ENCODE data around the gene SC5D. TPM values are rescaled to one million over a fixed set of nuclear protein-coding genes. Genes with fewer than 3 reads are reported as not detected.

Gene SC5D
- total RNA-seq: 35.2 and 40.4 TPM in 2 replicates

GRCh38 chr11:121292495-121293287, at the start of gene SC5D:
Gene SC5D (plus strand): TSS chr11:121292771. CDS start chr11:121303376, 10,605 bp downstream.
- H3K27ac Mint-ChIP-seq: peak within 1 kb of the TSS; percentile 97
- DNase-seq (peak; percentile 94), ATAC-seq (ENCODE audit: low read depth) (peak; percentile 85)
- H3K4me1 Mint-ChIP-seq: peaks cover 50% of the 10 kb centered on the region
- H3K36me3 Mint-ChIP-seq (ENCODE audit: low read depth): peaks cover 36% of the 10 kb centered on the region
- no peaks in the 10 kb centered on the region for H3K27me3 Mint-ChIP-seq
- no peak for TF ChIP-seq CTCF (IDR thresholded peaks at IDR 0.05)
- ChIA-PET CTCF (interaction anchor here (0.7 to 1.1 kb wide), 2 partner anchors 43 to 137 kb away, joined by 3 read pairs; no protein-coding TSS in a partner anchor), POLR2A (interaction anchor here (0.6 to 2.9 kb wide), 27 partner anchors 12 to 1787 kb away, joined by 3 to 9 read pairs (median 5); partner anchors contain the start of genes HSPA8 and SORL1-AS1)
- H3K4me3 Mint-ChIP-seq: peak within 1 kb of the TSS; percentile 94
- H3K9me3 Mint-ChIP-seq: no peaks in the 10 kb centered on the region
- intact Hi-C loops (cut with micrococcal nuclease): loop anchor here (1.0 to 5.0 kb wide), 11 partner anchors 9 to 1770 kb away; partner anchors contain the start of genes ARHGEF12, HSPA8, SORL1 and SORL1-AS1

GRCh38 chr11:121244884-121245283, 47.7 kb upstream of the SC5D start:
- Mint-ChIP-seq H3K9me3 (no peaks in the 10 kb centered on the region), H3K27me3 (peaks cover 2% of the 10 kb centered on the region), H3K27ac (no peak overlapping the region), H3K36me3 (ENCODE audit: low read depth) (no peaks in the 10 kb centered on the region), H3K4me3 (no peak overlapping the region), H3K4me1 (peaks cover 3% of the 10 kb centered on the region)
- no peak for TF ChIP-seq CTCF (IDR thresholded peaks at IDR 0.05)
- no peak for DNase-seq
- POLR2A ChIA-PET: no interaction called here
- intact Hi-C loops (cut with micrococcal nuclease): loop anchor here (10.0 kb wide), 1 partner anchor 1260 kb away; no protein-coding TSS in a partner anchor
- ATAC-seq (ENCODE audit: low read depth): no peak
- CTCF ChIA-PET: interaction anchor here (1.9 kb wide), 1 partner anchor 347 kb away, joined by 7 read pairs; no protein-coding TSS in a partner anchor

GRCh38 chr11:121246021-121246768, 46.4 kb upstream of the SC5D start:
- ChIA-PET CTCF (interaction anchor here (1.2 to 1.9 kb wide), 3 partner anchors 11 to 346 kb away, joined by 3 to 7 read pairs (median 5); no protein-coding TSS in a partner anchor), POLR2A (no interaction called here)
- H3K36me3 Mint-ChIP-seq (ENCODE audit: low read depth): no peaks in the 10 kb centered on the region
- DNase-seq: no peak
- H3K27ac Mint-ChIP-seq: no peak overlapping the region
- no peak for ATAC-seq (ENCODE audit: low read depth)
- no peak for TF ChIP-seq CTCF (IDR thresholded peaks at IDR 0.05)
- peaks cover 2% of the 10 kb centered on the region for H3K27me3 Mint-ChIP-seq
- intact Hi-C loops (cut with micrococcal nuclease): loop anchor here (10.0 kb wide), 1 partner anchor 1259 kb away; no protein-coding TSS in a partner anchor
- peaks cover 3% of the 10 kb centered on the region for H3K4me1 Mint-ChIP-seq
- no peaks in the 10 kb centered on the region for H3K9me3 Mint-ChIP-seq
- H3K4me3 Mint-ChIP-seq: no peak overlapping the region

GRCh38 chr11:121246769-121247035, 45.9 kb upstream of the SC5D start:
- Mint-ChIP-seq H3K36me3 (ENCODE audit: low read depth) (no peaks in the 10 kb centered on the region), H3K27me3 (peaks cover 2% of the 10 kb centered on the region), H3K4me1 (peaks cover 3% of the 10 kb centered on the region), H3K9me3 (no peaks in the 10 kb centered on the region), H3K27ac (no peak overlapping the region), H3K4me3 (no peak overlapping the region)
- intact Hi-C loops (cut with micrococcal nuclease): loop anchor here (10.0 kb wide), 1 partner anchor 1258 kb away; no protein-coding TSS in a partner anchor
- TF ChIP-seq CTCF (IDR thresholded peaks at IDR 0.05): no peak
- CTCF ChIA-PET: interaction anchor here (1.2 to 1.7 kb wide), 2 partner anchors 10 to 345 kb away, joined by 3 to 5 read pairs; no protein-coding TSS in a partner anchor
- DNase-seq: no peak
- ATAC-seq (ENCODE audit: low read depth): no peak
- POLR2A ChIA-PET: no interaction called here
